CD4-positive, alpha-beta T cell (primary cell): Measurements from ENCODE around the gene DNTT. TPM values are rescaled to one million over a fixed set of nuclear protein-coding genes. Genes with fewer than 3 reads are reported as not detected.

Source experiments
- ATAC-seq: fragments of 200-7000 bp; cut with Tn5 transposase; one replicate; pipeline ENCODE4 v1.10.0; 2022; ENCODE audit warnings: mild to moderate bottlenecking; ENCODE audit not compliant: poor library complexity
- CTCF ChIA-PET: fragments of 350-600 bp; sonication (Branson Sonifier 250); formaldehyde crosslinking; loops from one replicate; lab custom pipeline; 2021; ENCODE audit warnings: antibody characterized with exemption, inconsistent platforms; lab: Charles Lee
- POLR2A ChIA-PET: fragments of 350-600 bp; sonication (Branson Sonifier 250); formaldehyde crosslinking; loops from one replicate; lab custom pipeline; 2021; ENCODE audit warnings: antibody characterized with exemption, inconsistent platforms; lab: Charles Lee
- DNase-seq, 14 experiments: peaks; one replicate each; pipeline ENCODE4 v3.0.0-alpha.2; 2013 to 2020; ENCODE audit warnings: mixed read lengths in 2 of 14
- H3K27ac ChIP-seq, 2 donors: one replicate each; pipeline versions ENCODE4 v1.5.1 to v1.7.0; 2013; ENCODE audit warnings: low read length in 2 of 2, low read depth in 1 of 2, mild to moderate bottlenecking in 1 of 2
- H3K27me3 ChIP-seq, 2 experiments: 1 replicate in 1 of 2; 2 replicates in 1 of 2; pipeline versions ENCODE4 v1.6.1 to v1.7.0; 2013; ENCODE audit warnings: low read length in 2 of 2, control low read depth in 1 of 2, mild to moderate bottlenecking in 1 of 2, moderate library complexity in 1 of 2; ENCODE audit not compliant: insufficient read depth in 2 of 2, control insufficient read depth in 1 of 2
- H3K36me3 ChIP-seq: one replicate; pipeline ENCODE4 v1.6.1; 2013; ENCODE audit warnings: low read length, control low read depth; ENCODE audit not compliant: insufficient read depth
- H3K4me1 ChIP-seq: one replicate; pipeline ENCODE4 v1.6.1; 2013; ENCODE audit warnings: low read length, control low read depth; ENCODE audit not compliant: insufficient read depth
- H3K4me3 ChIP-seq: one replicate; pipeline ENCODE4 v1.5.1; 2013; ENCODE audit warnings: mild to moderate bottlenecking, low read length, moderate library complexity
- H3K9me3 ChIP-seq, 2 experiments: 1 replicate in 1 of 2; 2 replicates in 1 of 2; pipeline versions ENCODE4 v1.6.1 to v1.7.0; 2013; ENCODE audit warnings: low read length in 2 of 2, mild to moderate bottlenecking in 2 of 2, control low read depth in 1 of 2, moderate library complexity in 1 of 2; ENCODE audit not compliant: control insufficient read depth in 1 of 2, insufficient read depth in 1 of 2
- H3K27ac Mint-ChIP-seq: one replicate; pipeline ENCODE4 v1.8.0; 2020; ENCODE audit warnings: mixed read lengths
- H3K27me3 Mint-ChIP-seq: one replicate; pipeline ENCODE4 v1.8.0; 2021; ENCODE audit warnings: mixed read lengths
- H3K36me3 Mint-ChIP-seq: one replicate; pipeline ENCODE4 v1.8.0; 2021; ENCODE audit warnings: low read depth, mixed read lengths
- H3K4me1 Mint-ChIP-seq: one replicate; pipeline ENCODE4 v1.8.0; 2021; ENCODE audit warnings: low read depth, mixed read lengths
- H3K4me3 Mint-ChIP-seq: one replicate; pipeline ENCODE4 v1.8.0; 2020; ENCODE audit warnings: mild to moderate bottlenecking, mixed read lengths
- H3K9me3 Mint-ChIP-seq: one replicate; pipeline ENCODE4 v1.8.0; 2020; ENCODE audit warnings: mixed read lengths
- intact Hi-C, 2 experiments: fragments of 100-400 bp; cut with DNase I in 1 of 2; cut with micrococcal nuclease in 1 of 2; formaldehyde crosslinking; loops; one replicate each; pipeline versions ENCODE4 v1.15.1 to v1.9.0; 2023 to 2025; cut with DNase I, micrococcal nuclease
- total RNA-seq, 174 experiments: library from RNA in 2 of 174; stranded (reverse) in 2 of 174; gene quantifications; one replicate each; pipeline ENCODE4 v1.2.3 and lab custom pipeline; 2021 to 2026
- TF ChIP-seq, protein P1 (sequence below): fragments of 200-600 bp; IDR thresholded peaks from one replicate; pipeline ENCODE4 v1.8.0; 2022; ENCODE audit warnings: antibody characterized with exemption, mild to moderate bottlenecking

DNTT gene
- total RNA-seq, 2 experiments from 2014 or later = 0.11 TPM; not detected in 1

DNA sequence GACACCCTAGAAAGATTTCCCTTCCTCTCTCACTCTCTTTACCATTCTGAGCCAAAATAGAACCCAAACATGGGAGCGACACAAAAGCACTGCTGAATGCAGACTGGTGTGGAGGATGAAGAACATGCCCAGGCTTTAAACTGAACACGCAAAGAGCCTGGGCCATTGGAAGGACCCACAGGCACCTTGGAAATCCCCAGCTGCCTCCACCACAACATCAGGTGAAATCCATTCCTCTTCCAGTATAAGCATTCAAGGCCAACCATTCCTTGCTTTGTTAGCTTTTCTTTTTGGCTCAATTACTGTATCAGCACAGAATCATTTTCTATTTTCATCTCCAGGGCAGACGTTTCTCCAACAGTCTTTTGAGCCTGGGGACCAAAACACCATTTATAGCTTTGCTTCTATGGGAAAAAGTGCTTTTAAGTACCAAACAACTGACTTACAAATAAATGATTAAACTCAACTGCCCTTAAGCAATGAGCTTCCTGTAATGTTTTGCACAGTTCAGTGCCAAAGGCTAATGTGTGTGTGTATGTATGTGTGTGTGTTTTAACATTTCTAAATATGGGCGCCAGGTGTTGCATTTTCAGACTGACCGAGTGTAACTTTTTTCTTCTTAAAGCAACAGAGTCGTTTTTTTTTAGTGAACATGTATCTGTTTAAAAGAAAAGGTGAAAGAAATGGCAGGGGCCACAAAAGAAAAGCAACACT is 16.7 kb upstream of the DNTT start:
- Mint-ChIP-seq H3K27ac (peak overlapping the region; percentile 45), H3K27me3 (no peaks in the 10 kb centered on the region), H3K4me3 (peak overlapping the region; percentile 17), H3K9me3 (no peaks in the 10 kb centered on the region), H3K36me3 (no peaks in the 10 kb centered on the region), H3K4me1 (peaks cover 17% of the 10 kb centered on the region)
- peaks cover 2% of the 10 kb centered on the region for H3K4me1 ChIP-seq
- ATAC-seq = no peak
- no peak for DNase-seq
- intact Hi-C loops = no loop called here
- H3K27ac ChIP-seq = no peak overlapping the region
- no peaks in the 10 kb centered on the region for H3K36me3 ChIP-seq
- H3K9me3 ChIP-seq = no peaks in the 10 kb centered on the region
- TF ChIP-seq, protein P1, sequence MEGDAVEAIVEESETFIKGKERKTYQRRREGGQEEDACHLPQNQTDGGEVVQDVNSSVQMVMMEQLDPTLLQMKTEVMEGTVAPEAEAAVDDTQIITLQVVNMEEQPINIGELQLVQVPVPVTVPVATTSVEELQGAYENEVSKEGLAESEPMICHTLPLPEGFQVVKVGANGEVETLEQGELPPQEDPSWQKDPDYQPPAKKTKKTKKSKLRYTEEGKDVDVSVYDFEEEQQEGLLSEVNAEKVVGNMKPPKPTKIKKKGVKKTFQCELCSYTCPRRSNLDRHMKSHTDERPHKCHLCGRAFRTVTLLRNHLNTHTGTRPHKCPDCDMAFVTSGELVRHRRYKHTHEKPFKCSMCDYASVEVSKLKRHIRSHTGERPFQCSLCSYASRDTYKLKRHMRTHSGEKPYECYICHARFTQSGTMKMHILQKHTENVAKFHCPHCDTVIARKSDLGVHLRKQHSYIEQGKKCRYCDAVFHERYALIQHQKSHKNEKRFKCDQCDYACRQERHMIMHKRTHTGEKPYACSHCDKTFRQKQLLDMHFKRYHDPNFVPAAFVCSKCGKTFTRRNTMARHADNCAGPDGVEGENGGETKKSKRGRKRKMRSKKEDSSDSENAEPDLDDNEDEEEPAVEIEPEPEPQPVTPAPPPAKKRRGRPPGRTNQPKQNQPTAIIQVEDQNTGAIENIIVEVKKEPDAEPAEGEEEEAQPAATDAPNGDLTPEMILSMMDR = no peak
- H3K4me3 ChIP-seq = no peak overlapping the region
- H3K27me3 ChIP-seq = no peaks in the 10 kb centered on the region
- ChIA-PET CTCF (no interaction called here), POLR2A (interaction anchor here (0.7 to 1.2 kb wide), 3 partner anchors 14 to 80 kb away, joined by 3 read pairs; no protein-coding TSS in a partner anchor)

DNA sequence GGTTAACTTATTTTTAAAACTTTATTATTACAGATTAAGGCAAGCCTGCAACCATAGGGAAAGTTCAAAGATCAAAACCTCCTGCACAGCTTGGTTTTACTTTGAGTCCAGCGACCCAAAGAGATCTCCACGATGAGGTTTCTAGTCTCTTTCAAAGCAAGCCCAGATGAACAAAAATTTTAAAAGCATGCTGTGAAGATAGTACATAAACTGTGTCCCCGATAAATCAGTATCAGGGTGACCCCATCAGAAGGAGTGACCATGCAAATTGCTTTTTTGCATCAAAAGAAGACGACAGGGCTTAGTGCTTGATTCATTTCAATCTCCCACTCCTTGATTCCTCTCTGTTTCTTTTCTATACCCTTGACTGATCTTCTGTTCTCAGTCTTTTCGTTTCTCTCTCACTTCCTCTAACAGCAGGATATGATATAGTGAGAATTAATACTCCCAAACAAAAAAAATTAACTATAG is 16.0 kb upstream of the DNTT start:
- CTCF ChIA-PET = no interaction called here
- Mint-ChIP-seq H3K4me1 (peaks cover 17% of the 10 kb centered on the region), H3K27ac (peak overlapping the region; percentile 45), H3K27me3 (no peaks in the 10 kb centered on the region), H3K36me3 (no peaks in the 10 kb centered on the region), H3K9me3 (no peaks in the 10 kb centered on the region), H3K4me3 (peak overlapping the region; percentile 13)
- POLR2A ChIA-PET = no interaction called here
- H3K36me3 ChIP-seq = no peaks in the 10 kb centered on the region
- no peak for DNase-seq
- TF ChIP-seq, protein P1 = no peak
- no peaks in the 10 kb centered on the region for H3K9me3 ChIP-seq
- intact Hi-C loops = no loop called here
- no peak for ATAC-seq
- H3K4me1 ChIP-seq = peaks cover 2% of the 10 kb centered on the region
- H3K27ac ChIP-seq = no peak overlapping the region
- H3K4me3 ChIP-seq = no peak overlapping the region
- H3K27me3 ChIP-seq = no peaks in the 10 kb centered on the region

DNA sequence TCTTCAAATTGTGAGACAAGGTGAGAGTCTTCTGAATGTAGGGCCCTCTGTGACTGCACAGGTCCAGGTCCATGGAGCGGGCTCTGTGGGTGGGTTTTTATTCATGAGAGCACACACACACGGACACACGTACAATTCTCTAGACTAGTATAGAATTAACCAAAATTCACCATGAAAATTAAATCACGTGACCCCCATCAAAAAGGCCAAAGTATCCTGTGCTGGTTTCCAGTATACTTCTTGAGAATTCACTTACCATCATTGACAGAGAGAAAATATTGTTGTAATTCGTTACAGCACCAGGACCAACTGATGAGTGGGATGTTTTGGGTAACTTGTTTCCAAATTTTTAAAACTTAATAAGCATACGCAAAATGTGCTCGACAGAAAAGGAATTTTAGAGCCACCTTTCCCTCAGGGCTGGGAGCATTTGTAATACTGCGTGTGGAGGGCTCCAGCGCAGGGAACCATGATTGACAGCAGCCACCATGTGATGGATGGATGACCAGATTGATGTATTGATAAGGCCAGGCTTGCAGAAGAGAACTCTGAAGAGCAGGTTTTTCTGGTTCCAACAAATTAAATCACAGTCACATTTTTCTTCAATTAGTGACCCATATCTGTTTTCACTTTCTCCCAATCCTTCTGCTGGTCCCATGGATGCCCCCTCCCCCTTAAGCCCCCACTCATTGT is 14.9 kb upstream of the DNTT start:
- no peaks in the 10 kb centered on the region for H3K27me3 Mint-ChIP-seq
- H3K9me3 ChIP-seq = no peaks in the 10 kb centered on the region
- intact Hi-C loops = no loop called here
- no peaks in the 10 kb centered on the region for H3K36me3 ChIP-seq
- peaks cover 2% of the 10 kb centered on the region for H3K4me1 ChIP-seq
- no peaks in the 10 kb centered on the region for H3K27me3 ChIP-seq
- CTCF ChIA-PET = no interaction called here
- ATAC-seq (no peak), DNase-seq (no peak)
- H3K9me3 Mint-ChIP-seq = no peaks in the 10 kb centered on the region
- H3K27ac ChIP-seq = no peak overlapping the region
- no peak overlapping the region for H3K4me3 Mint-ChIP-seq
- peaks cover 22% of the 10 kb centered on the region for H3K4me1 Mint-ChIP-seq
- no peaks in the 10 kb centered on the region for H3K36me3 Mint-ChIP-seq
- no peak overlapping the region for H3K4me3 ChIP-seq
- TF ChIP-seq, protein P1 = no peak
- POLR2A ChIA-PET = no interaction called here
- no peak overlapping the region for H3K27ac Mint-ChIP-seq
